DOHH2 (cell line): Measurements from ENCODE around the gene SEMA4D.

Source experiments
- EZH2phosphoT487 ChIP-seq: fragments of 200-600 bp; sonication (generic); IDR thresholded peaks from 2 replicates; pipeline ENCODE4 v1.6.1; 2017; ENCODE audit warnings: borderline replicate concordance, mild to moderate bottlenecking, antibody characterized with exemption, low read length, moderate library complexity, mixed read lengths
- TF ChIP-seq, protein P1 (sequence below): fragments of 200-600 bp; sonication (generic); IDR thresholded peaks from one replicate; pipeline ENCODE4 v1.5.1; 2014; ENCODE audit warnings: antibody characterized with exemption, mild to moderate bottlenecking, low read depth, low read length; ENCODE audit not compliant: poor library complexity, severe bottlenecking

DNA sequence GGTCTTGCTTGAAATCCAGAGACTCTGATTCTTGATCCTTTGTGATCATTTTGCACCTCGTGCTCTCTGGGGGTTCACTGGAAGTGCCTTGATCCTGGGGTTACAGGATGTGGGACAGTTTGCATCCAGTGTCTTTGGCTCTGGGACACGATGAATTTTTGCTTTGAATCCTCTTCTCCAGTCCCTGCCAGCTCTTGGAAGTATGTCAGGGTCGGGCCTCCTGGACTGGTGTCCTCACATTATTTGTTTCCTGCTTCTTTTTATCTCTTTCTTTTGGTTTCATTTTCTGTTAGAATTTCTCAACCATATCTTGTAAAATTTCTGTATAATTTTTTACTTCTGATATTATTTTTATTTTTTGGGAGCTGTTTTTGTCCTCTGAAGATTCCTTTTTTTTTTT lies 145.5 kb downstream of the SEMA4D start:
- TF ChIP-seq, protein P1, sequence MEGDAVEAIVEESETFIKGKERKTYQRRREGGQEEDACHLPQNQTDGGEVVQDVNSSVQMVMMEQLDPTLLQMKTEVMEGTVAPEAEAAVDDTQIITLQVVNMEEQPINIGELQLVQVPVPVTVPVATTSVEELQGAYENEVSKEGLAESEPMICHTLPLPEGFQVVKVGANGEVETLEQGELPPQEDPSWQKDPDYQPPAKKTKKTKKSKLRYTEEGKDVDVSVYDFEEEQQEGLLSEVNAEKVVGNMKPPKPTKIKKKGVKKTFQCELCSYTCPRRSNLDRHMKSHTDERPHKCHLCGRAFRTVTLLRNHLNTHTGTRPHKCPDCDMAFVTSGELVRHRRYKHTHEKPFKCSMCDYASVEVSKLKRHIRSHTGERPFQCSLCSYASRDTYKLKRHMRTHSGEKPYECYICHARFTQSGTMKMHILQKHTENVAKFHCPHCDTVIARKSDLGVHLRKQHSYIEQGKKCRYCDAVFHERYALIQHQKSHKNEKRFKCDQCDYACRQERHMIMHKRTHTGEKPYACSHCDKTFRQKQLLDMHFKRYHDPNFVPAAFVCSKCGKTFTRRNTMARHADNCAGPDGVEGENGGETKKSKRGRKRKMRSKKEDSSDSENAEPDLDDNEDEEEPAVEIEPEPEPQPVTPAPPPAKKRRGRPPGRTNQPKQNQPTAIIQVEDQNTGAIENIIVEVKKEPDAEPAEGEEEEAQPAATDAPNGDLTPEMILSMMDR: no peak
- no peak for TF ChIP-seq EZH2phosphoT487
